Measurements from ENCODE around the gene PDXDC1. TPM values are rescaled to one million over a fixed set of nuclear protein-coding genes. Genes with fewer than 3 reads are reported as not detected.
A peak's percentile ranks its signal among the peaks of the same experiment; 100 is the strongest.
"Not testable (repeated sequence)": the region's sequence is repeated elsewhere in the genome, so short reads cannot be mapped to it uniquely, and the experiment has no call there.

PDXDC1 gene
- total RNA-seq, 2 experiments from 2014 or later: 55.8 to 60.4 TPM

DNA sequence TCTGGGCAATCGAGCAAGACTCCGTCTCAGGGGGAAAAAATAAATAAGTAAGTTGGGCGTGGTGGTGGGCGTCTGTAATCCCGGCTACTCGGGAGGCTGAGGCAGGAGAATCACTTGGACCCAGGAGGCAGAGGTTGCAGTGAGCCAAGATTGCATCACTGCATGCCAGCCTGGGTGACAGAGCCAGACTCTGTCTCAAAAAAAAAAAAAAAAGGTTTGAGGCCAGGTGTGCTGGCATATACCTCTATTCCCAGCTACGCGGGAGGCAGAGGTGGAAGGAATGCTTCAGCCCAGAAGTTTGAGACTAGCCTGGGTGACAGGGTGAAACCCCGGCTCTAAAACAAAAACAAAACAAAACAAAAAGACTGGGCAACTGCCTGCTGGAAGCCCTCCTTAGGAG, 70.4 kb downstream of the PDXDC1 start:
- peaks cover 12% of the 10 kb centered on the region for H3K36me3 Mint-ChIP-seq
- H3K4me1 Mint-ChIP-seq; H3K9me3 Mint-ChIP-seq; POLR2A ChIA-PET; DNase-seq; H3K4me3 Mint-ChIP-seq; H3K27me3 Mint-ChIP-seq; ATAC-seq (ENCODE audit: low read depth); H3K27ac Mint-ChIP-seq: not testable (repeated sequence)

GRCh38 chr16:15046692-15047376, 72.0 kb downstream of the PDXDC1 start:
- no peaks in the 10 kb centered on the region for H3K9me3 Mint-ChIP-seq
- ATAC-seq (ENCODE audit: low read depth) (no peak), DNase-seq (no peak)
- H3K4me1 Mint-ChIP-seq: peaks cover 4% of the 10 kb centered on the region
- no peaks in the 10 kb centered on the region for H3K27me3 Mint-ChIP-seq
- no peak overlapping the region for H3K27ac Mint-ChIP-seq
- POLR2A ChIA-PET: no interaction called here
- no peak overlapping the region for H3K4me3 Mint-ChIP-seq
- H3K36me3 Mint-ChIP-seq: peaks cover 12% of the 10 kb centered on the region

DNA sequence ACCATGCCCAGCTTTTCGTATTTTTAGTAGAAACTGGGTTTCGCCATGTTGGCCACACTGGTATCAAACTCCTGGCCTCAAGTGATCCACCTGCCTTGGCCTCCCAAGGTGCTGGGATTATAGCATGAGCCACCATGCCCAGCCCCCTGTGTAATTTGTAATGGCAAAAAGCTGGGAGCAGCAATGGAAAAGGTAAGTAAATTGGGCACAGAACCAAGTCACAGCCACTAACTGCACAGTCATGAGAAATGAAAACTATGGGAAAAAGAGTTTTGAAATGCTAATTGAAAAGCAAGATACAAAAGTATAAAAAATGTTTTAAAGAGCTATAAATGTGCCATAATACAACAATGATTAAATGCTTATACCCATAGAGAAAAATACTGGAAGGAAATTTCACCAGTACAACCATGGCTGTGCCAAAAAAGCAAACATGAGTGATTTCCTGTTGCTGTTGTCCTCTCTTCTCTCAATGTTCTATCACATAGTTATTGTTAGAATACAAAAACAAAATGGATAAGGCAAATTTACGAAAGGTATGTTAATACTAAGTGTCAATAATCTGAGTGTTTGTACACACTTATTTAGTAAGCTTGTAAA, 74.9 kb downstream of the PDXDC1 start:
- no peak overlapping the region for H3K27ac Mint-ChIP-seq
- ATAC-seq (ENCODE audit: low read depth) (no peak), DNase-seq (no peak)
- no peaks in the 10 kb centered on the region for H3K27me3 Mint-ChIP-seq
- no peaks in the 10 kb centered on the region for H3K9me3 Mint-ChIP-seq
- H3K36me3 Mint-ChIP-seq: peaks cover 8% of the 10 kb centered on the region
- H3K4me1 Mint-ChIP-seq: peaks cover 14% of the 10 kb centered on the region
- H3K4me3 Mint-ChIP-seq: no peak overlapping the region
- POLR2A ChIA-PET: no interaction called here

DNA sequence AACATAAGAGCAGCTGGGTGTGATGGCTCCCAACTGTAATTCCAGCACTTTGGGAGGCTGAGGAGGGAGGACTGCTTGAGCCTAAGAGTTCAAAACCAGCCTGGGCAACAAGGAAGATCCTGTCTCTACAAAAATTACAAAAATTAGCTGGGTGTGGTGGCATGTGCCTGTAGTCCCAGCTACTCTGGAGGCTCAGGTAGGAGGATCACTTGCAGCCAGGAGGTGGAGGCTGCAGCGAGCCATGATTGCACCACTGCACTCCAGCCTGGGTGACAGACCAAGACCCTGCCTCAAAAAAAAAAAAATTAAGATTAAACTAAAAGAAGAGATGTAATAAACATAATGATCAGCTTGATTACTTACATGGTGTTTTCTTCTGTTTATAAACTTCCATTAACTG, 75.6 kb downstream of the PDXDC1 start:
- H3K4me3 Mint-ChIP-seq; H3K36me3 Mint-ChIP-seq; DNase-seq; H3K27ac Mint-ChIP-seq; POLR2A ChIA-PET; H3K27me3 Mint-ChIP-seq; H3K9me3 Mint-ChIP-seq; ATAC-seq (ENCODE audit: low read depth): not testable (repeated sequence)
- H3K4me1 Mint-ChIP-seq: peaks cover 18% of the 10 kb centered on the region

GRCh38 chr16:15051387-15051951, 76.6 kb downstream of the PDXDC1 start:
- Mint-ChIP-seq H3K27ac (no peak overlapping the region), H3K9me3 (no peaks in the 10 kb centered on the region), H3K36me3 (peaks cover 8% of the 10 kb centered on the region), H3K4me3 (no peak overlapping the region), H3K27me3 (no peaks in the 10 kb centered on the region), H3K4me1 (peaks cover 18% of the 10 kb centered on the region)
- ATAC-seq (ENCODE audit: low read depth) (no peak), DNase-seq (no peak)
- POLR2A ChIA-PET: no interaction called here

GRCh38 chr16:15052747-15053476, 78.1 kb downstream of the PDXDC1 start:
- Mint-ChIP-seq H3K4me1 (peaks cover 16% of the 10 kb centered on the region), H3K36me3 (no peaks in the 10 kb centered on the region), H3K9me3 (no peaks in the 10 kb centered on the region), H3K4me3 (no peak overlapping the region), H3K27ac (no peak overlapping the region), H3K27me3 (no peaks in the 10 kb centered on the region)
- DNase-seq (no peak), ATAC-seq (ENCODE audit: low read depth) (no peak)
- POLR2A ChIA-PET: no interaction called here

GRCh38 chr16:15053904-15054303, 79.1 kb downstream of the PDXDC1 start:
- no peak for ATAC-seq (ENCODE audit: low read depth)
- Mint-ChIP-seq H3K4me1 (peaks cover 16% of the 10 kb centered on the region), H3K9me3 (no peaks in the 10 kb centered on the region), H3K36me3 (peaks cover 2% of the 10 kb centered on the region), H3K27me3 (no peaks in the 10 kb centered on the region), H3K27ac (no peak overlapping the region), H3K4me3 (peak overlapping the region; percentile 89)
- DNase-seq: no peak
- POLR2A ChIA-PET: no interaction called here

GRCh38 chr16:15054357-15055140, 79.7 kb downstream of the PDXDC1 start:
- H3K4me3 Mint-ChIP-seq: peak overlapping the region; percentile 89
- peaks cover 16% of the 10 kb centered on the region for H3K4me1 Mint-ChIP-seq
- peak overlapping the region; percentile 79 for H3K27ac Mint-ChIP-seq
- POLR2A ChIA-PET: no interaction called here
- ATAC-seq (ENCODE audit: low read depth): no peak
- H3K27me3 Mint-ChIP-seq: no peaks in the 10 kb centered on the region
- H3K36me3 Mint-ChIP-seq: peaks cover 2% of the 10 kb centered on the region
- no peak for DNase-seq
- no peaks in the 10 kb centered on the region for H3K9me3 Mint-ChIP-seq

DNA sequence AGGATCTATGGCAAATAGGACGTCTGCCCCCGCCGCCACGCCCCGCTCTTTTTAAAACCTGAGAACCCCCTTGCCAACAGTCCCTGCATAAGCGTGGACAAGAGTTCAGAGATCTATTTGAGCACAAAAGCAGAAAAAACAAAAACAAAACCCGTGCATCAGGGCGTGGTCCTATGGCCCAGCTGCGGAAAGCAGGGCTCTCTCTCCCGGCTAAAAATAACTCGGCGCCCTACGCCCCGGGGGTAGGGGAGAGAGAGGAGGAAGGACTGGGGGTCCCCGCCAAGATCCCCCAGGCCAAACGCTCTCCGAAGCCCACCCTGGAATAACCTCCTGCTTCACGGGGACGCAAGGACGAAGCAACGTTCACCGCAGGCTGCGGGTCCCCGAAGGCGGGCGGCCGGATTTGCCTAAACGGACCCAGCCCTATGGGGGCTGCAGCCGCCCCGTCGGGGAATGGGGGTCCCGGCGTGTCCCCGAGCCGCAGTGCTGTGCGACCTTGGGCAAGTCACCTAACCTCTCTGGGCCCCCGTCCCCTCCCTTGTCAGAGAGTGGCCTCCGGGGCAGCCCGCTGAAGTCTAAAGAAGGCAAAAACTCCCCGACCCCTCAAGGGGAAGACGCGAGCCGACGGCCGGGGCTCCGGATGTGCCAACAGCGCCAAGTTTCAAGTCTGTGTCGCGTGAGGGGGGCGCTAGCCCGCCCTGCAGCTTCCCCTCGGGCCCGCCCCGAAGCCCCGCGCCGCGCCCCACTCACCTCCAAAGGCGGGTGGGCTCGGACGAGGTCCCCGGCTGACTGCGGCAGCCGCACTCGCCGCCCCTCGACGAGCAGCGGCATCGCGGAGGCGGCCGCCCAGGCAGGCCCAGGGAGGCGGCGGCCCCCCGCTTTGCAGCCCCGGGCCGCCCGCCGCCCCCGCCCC, 80.6 kb downstream of the PDXDC1 start:
- H3K36me3 Mint-ChIP-seq: peaks cover 2% of the 10 kb centered on the region
- peaks cover 16% of the 10 kb centered on the region for H3K4me1 Mint-ChIP-seq
- DNase-seq: no peak
- ATAC-seq (ENCODE audit: low read depth): peak; percentile 79
- peak overlapping the region; percentile 89 for H3K4me3 Mint-ChIP-seq
- POLR2A ChIA-PET: interaction anchor here (1.1 to 2.1 kb wide), 2 partner anchors 38 to 81 kb away, joined by 4 to 7 read pairs; partner anchors contain the start of genes PDXDC1 and RRN3
- no peaks in the 10 kb centered on the region for H3K9me3 Mint-ChIP-seq
- peak overlapping the region; percentile 79 for H3K27ac Mint-ChIP-seq
- no peaks in the 10 kb centered on the region for H3K27me3 Mint-ChIP-seq

- ATAC-seq (ENCODE audit: low read depth): no peak
- H3K4me3 Mint-ChIP-seq: no peak overlapping the region
- H3K9me3 Mint-ChIP-seq: no peaks in the 10 kb centered on the region
- peaks cover 13% of the 10 kb centered on the region for H3K4me1 Mint-ChIP-seq
- H3K27ac Mint-ChIP-seq: peak overlapping the region; percentile 56
- POLR2A ChIA-PET: interaction anchor here (2.1 kb wide), 1 partner anchor 36 kb away, joined by 7 read pairs; the partner anchor contains the start of gene RRN3
- no peaks in the 10 kb centered on the region for H3K27me3 Mint-ChIP-seq
- DNase-seq: no peak
- H3K36me3 Mint-ChIP-seq: peaks cover 18% of the 10 kb centered on the region
These were observed 83.0 kb downstream of the PDXDC1 start for GRCh38 chr16:15057681-15058417.

DNA sequence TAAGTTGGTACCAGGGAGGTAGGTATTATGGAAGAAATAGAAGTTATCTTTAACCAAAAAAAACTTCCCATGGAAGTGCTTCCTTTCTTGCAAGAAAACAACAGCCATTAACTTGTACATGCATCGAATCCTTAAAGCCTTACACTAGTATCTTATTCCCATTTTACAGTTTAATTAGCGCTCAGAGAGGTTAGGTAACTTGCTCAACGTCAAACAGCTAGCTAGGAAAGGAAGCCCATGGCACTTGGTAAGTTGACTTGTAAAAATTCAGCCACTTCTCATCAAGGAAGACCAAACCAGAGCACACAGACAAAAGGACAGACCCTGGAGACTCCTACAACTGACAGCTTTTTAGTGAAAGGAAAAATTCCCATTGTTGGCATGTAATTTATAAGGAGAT, 84.5 kb downstream of the PDXDC1 start:
- Mint-ChIP-seq H3K9me3 (no peaks in the 10 kb centered on the region), H3K36me3 (peaks cover 21% of the 10 kb centered on the region), H3K27ac (no peak overlapping the region), H3K4me3 (no peak overlapping the region), H3K27me3 (no peaks in the 10 kb centered on the region), H3K4me1 (peaks cover 8% of the 10 kb centered on the region)
- DNase-seq (no peak), ATAC-seq (ENCODE audit: low read depth) (no peak)
- POLR2A ChIA-PET: no interaction called here
